Fibroblast of mammary gland (primary cell): ENCODE measurements around the gene RAMP1.

Experiments used
- DNase-seq: peaks from one replicate; pipeline ENCODE4 v3.0.0-alpha.2; 2010; ENCODE audit warnings: low read depth
- H3K4me3 ChIP-seq: 2 replicates; pipeline ENCODE4 v1.5.1; 2011; ENCODE audit warnings: low read depth, mild to moderate bottlenecking, low read length, moderate library complexity; ENCODE audit not compliant: control insufficient read depth
- CTCF ChIP-seq: conservative IDR thresholded peaks from 2 replicates; pipeline ENCODE4 v1.5.1; 2011; ENCODE audit warnings: low read depth, low read length, inconsistent platforms; ENCODE audit not compliant: control insufficient read depth, insufficient read depth

The RAMP1 gene

GRCh38 chr2:237917696-237918374 is 58.4 kb downstream of the RAMP1 start:
- DNase-seq = no peak
- TF ChIP-seq CTCF = no peak
- no peak overlapping the region for H3K4me3 ChIP-seq

- no peak overlapping the region for H3K4me3 ChIP-seq
- no peak for TF ChIP-seq CTCF
- no peak for DNase-seq
These were observed 60.2 kb downstream of the RAMP1 start for GRCh38 chr2:237919593-237919992.

- DNase-seq = peak; percentile 75
- H3K4me3 ChIP-seq = no peak overlapping the region
- no peak for TF ChIP-seq CTCF
These were observed 61.2 kb downstream of the RAMP1 start for GRCh38 chr2:237920673-237921072.

GRCh38 chr2:237921967-237922492 is 62.6 kb downstream of the RAMP1 start:
- DNase-seq = no peak
- no peak overlapping the region for H3K4me3 ChIP-seq
- TF ChIP-seq CTCF = no peak

- no peak for DNase-seq
- H3K4me3 ChIP-seq = no peak overlapping the region
- no peak for TF ChIP-seq CTCF
These were observed 63.4 kb downstream of the RAMP1 start for GRCh38 chr2:237922641-237923361.

GRCh38 chr2:237923481-237924163 is 64.2 kb downstream of the RAMP1 start:
- DNase-seq = peak; percentile 71
- peak; percentile 46 for TF ChIP-seq CTCF
- peak overlapping the region; percentile 25 for H3K4me3 ChIP-seq
